HG03060 (cell line): ENCODE measurements around the gene KIF5A.
"Not testable (repeated sequence)": the region's sequence is repeated elsewhere in the genome, so short reads cannot be mapped to it uniquely, and the experiment has no call there.

Experiments used
- ATAC-seq: cut with Tn5 transposase; IDR thresholded peaks from one replicate; pipeline ENCODE4 v1.9.1; 2021; ENCODE audit warnings: low read depth, moderate number of reproducible peaks; ENCODE audit not compliant: unreplicated experiment

The KIF5A gene

DNA sequence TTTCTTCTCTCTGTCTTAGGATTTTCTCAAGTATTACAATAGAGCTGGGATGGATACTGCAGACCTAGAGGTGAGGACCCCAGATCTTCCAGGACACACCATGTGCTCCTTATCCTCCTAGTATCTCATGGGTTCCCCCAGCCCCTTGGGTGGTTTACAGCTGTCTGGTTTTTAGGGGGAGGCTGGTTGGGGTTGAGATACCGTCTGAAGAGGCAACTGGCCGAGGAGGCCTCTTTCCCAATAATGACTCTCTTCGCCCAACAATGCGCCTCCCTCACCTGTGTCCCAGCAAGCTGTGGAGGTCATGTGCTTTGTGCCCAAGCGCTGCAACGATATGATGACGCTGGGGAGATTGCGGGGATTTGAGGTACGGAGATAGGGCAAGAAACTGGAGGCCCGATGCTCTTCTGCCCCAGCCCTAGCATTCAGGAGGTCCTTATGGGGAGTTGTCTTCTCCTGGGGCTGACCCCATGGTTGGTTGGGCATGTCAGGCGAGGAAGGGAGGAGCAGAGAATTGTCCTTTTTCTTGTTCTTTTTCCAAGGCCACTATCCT is 65.2 kb downstream of the KIF5A start:
- no peak for ATAC-seq

DNA sequence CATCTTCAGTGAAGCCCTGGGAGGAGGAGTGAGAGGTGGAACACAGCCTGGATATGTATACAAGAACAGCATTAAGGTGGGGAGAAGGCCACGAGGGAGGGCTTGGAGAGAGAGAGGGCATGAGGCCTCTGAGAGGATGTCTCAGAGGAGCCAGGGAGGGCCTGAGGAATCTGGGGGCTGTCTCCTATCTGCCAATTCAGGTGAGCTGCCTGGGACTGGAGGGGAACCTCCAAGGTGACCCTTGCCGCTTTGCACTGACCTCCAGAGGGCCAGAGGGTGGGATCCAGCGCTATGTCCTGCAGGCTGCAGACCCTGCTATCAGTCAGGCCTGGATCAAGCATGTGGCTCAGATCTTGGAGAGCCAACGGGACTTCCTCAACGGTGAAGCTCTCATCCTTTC is 65.8 kb downstream of the KIF5A start:
- no peak for ATAC-seq

DNA sequence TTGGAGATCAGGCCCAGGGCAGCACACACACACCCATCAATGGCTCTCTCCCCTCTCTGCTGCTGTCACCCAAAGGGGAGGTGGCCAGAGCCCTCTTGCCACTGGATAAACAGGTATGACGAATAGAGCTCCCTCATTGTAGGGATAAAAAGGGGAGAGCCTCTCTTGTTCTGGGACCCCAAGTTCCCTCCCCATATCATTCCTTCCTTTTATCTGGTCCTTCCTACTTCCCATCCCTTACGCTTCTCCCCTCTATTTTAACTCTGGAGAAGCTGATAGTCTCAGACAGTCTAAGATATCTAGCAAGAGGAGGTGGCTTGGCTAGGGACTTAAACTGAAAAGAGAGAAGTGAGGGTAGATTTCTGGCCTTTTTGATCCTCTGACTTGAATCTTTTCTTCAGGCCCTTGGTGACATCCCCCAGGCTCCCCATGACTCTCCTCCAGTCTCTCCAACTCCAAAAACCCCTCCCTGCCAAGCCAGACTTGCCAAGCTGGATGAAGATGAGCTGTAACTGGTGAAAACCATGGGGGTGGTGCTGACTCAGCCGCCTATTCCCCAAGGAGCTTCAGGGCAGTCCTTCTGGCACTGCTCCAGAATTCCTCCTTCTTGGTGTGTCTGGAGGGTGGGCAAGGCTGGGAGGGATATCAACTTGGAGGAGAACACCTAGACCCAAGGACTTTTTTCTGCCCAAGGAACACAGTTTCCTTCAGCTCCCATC is 66.7 kb downstream of the KIF5A start:
- no peak for ATAC-seq

DNA sequence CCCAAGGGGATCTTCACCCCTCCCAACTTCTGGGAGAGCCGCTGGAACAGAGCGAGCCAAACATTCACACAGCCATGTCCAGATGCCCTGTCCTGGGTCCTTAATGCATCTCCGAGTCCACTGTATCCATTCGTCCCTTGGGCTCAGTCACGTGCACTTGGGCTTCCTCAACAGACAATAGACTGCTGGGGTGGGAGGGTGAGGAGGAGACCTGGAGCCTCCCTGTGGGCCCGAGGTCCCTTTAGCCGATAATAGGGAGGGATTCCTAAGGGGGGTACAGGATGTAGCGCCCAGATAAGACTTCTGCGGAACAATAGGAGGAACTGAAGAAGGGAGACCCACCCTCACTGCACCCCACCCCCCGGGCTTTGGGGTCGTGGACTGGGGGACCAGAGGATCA is 68.1 kb downstream of the KIF5A start:
- no peak for ATAC-seq

DNA sequence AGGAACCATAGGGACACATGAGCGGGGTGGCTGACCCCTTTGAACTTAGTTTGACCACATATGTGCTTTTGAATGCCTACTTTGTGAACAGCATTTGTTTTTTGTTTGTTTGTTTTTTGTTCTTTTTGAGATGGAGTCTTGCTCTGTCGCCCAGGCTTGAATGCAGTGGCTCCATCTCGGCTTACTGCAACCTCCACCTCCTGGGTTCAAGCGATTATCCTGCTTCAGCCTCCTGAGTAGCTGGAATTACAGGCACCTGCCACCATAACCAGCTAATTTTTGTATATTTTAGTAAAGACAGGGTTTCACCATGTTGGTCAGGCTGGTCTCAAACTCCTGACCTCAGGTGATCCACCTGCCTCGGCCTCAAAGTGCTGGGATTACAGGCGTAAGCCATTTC is 68.6 kb downstream of the KIF5A start:
- ATAC-seq, result not testable (repeated sequence)

DNA sequence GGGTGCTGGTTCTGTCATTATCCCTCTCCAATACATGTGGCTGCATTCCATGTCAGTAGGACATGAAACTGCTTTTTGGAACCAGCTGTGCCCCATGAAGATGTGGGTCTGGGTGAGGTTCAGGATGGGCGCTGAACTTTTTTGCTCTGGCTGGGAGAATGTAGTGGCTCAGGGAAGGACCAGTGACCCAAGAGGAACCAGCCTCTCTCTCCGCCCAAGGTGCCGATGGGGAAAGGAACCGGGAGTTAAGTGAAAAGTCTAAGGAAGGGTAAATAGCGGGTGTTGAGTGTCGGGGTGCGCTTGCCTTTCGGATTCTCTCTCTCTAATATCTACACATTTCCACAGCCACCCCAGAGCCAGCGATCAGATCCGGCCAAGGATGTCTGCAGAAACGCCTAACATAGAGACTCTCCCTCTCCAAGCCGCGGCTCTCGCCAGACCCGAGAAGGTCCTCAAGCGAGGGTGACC is 69.2 kb downstream of the KIF5A start:
- ATAC-seq, result no peak

DNA sequence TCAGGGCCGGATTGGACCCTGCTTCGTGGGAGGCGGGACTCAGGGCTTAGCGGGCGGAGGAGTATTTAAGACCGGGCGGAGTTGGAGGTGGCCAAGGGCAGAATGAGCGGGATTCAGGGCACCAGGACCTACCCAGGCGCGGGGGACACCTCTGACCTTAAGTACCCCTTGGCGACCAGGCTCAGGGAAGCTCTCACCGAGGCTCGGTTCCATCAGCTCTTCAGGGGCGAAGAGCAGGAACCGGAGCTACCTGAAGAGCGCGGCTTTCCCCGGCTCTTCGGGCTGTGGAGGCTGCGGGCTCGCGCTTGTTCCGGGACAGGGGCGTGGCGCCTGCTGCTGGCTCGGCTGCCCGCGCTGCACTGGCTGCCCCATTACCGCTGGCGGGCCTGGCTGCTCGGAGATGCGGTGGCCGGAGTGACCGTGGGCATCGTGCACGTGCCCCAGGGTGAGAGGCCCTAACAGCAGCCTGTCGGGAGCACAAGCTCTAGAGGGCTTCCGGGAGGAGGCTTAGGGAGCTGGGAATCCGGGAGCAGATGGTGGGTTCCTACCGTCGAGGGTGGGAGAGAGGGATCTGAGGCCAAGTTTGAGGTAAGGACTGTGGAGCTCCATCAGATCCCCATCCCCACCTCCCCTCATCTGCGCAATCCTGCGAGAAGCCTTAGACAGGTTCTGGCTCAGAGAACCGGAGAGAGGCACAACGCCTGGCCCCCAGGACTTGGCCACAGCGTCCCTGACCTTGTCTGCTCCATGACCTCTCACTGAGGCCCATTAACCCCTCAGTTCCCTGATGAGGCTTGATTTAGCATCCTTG is 69.8 kb downstream of the KIF5A start:
- ATAC-seq, result no peak

DNA sequence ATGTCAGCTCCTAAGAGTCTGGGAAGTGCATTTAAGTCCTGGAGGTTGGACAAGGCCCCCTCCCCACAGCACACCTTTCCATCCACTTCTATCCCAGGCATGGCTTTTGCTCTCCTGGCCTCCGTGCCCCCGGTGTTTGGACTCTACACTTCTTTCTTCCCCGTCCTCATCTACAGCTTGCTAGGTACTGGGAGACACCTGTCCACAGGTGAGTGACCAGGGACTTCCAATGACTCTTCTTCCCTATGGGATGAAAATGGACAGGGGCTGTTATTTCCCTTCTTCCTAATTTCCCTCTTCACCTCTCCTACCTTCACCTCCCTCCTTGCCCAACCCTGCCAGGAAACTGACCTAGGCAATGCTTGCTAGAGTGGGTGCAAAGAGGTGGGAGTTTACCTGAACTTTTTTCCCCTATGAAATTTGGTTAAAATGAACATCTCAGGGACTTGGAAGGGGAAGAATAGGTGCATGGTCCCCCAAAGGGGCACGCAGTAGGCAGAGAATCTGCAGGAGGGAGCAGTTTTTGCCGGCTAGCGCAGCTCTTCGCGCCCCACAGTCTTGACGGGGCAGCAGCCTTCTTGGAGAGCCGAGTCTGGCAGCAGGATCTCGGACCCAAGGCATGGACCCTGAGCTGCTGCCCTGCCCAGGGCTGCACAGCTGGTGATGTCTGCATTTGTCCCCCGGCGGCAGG is 70.5 kb downstream of the KIF5A start:
- no peak for ATAC-seq

DNA sequence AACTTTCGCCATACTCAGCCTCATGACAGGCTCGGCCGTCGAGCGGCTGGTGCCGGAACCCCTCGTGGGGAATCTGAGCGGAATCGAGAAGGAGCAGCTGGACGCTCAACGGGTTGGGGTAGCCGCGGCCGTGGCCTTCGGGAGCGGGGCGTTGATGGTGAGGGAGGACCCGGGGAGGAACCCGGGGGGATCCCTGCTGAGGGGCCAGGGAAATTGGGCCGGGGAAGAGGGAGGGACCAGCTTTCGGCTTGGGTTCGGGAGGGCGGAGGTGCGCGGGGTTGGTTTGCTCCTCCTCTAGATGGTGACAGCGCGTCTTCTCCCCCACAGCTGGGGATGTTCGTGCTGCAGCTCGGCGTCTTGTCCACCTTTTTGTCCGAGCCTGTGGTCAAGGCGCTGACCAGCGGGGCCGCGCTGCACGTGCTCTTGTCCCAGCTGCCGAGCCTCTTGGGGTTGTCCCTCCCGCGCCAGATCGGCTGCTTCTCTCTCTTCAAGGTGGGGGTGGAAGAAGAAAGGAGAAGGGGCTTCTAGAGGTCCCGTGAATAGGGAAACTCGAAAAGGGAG is 71.2 kb downstream of the KIF5A start:
- no peak for ATAC-seq

DNA sequence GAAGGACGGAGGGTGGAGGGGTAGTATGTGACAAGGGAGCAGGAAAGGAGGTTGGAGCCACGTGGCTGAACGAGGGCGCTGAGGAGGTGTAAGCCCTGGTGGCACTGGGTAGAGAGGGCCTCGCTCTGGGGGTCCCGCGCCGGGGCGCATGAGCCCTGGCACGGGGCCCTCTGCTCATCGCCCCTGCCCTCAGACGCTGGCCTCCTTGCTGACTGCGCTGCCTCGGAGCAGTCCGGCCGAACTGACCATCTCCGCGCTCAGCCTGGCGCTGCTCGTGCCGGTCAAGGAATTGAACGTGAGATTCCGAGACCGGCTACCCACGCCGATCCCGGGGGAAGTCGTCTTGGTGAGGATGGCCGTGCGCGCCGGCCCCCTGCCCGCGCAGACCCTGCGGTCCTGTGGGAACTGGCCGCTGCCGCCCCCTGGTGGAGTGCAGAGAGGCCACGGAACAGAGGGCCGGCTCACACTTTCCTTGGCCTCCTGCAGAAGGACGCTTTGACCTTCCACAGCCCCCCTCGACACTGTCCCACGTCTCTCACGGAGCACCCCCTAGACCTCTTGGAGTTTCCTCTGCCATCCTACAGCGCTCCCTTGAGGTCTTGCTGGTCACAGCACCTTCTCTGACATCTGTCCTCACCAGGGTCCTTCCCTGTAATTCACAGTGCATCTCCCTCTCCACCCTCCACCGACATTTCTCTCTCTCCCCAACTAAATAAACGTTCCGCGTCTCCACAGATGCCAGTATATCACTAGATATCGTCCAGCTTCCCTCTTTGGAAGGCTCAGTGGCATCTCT is 71.9 kb downstream of the KIF5A start:
- ATAC-seq, result no peak

DNA sequence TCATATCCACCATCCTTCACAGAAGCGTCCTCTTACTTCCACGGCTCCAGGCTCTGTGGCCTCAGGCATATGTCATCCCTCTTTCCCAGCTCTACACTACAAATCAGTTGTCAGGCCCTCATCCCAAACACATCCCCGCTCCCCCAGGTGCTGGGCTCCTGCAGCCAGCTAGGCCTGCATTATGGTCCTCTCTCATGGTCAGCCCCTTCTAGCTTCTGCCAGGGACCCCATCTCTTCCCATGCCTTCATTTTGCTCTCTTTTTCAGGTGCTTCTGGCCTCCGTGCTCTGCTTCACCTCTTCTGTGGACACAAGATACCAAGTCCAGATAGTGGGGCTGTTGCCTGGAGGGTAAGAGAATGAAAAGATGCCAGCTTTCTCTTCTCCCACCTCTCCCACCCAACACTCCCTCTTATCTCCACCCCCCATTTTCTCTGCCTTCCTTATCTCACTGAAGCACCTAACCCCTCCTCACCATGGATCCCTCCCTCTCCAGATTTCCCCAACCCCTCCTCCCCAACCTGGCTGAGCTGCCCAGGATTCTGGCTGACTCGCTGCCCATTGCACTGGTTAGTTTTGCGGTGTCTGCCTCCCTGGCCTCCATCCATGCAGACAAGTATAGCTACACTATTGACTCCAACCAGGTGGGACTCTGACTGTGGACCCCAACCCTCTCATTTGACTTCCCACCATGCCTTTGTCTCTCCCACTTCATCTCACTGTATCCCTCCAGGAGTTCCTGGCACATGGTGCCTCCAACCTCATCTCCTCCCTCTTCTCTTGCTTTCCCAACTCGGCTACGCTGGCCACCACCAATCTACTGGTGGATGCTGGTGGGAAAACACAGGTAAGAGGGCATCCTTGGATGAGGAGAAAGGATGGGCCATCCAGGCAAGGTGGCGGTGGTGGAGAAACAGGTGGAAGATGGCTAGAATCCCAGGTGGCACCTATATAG is 72.7 kb downstream of the KIF5A start:
- ATAC-seq, result no peak

DNA sequence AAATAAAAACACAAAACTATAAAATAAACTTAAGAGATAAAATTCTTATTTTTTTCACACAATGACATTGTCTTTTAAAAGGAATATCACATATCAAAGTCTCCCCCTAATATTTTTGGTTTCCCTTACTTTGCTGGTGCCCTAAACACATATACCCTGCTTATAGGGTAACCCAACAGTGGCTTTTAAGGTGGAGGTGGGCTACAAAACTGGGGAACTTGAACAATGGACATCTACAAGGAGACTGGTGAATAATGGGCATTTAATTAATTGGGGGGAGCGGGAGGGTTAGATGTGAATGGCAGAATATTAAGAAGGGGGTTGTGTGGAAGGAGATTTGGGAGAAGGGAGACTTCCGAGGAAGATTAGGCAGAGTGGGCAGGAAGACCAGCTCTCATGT is 73.5 kb downstream of the KIF5A start:
- ATAC-seq, result no peak

DNA sequence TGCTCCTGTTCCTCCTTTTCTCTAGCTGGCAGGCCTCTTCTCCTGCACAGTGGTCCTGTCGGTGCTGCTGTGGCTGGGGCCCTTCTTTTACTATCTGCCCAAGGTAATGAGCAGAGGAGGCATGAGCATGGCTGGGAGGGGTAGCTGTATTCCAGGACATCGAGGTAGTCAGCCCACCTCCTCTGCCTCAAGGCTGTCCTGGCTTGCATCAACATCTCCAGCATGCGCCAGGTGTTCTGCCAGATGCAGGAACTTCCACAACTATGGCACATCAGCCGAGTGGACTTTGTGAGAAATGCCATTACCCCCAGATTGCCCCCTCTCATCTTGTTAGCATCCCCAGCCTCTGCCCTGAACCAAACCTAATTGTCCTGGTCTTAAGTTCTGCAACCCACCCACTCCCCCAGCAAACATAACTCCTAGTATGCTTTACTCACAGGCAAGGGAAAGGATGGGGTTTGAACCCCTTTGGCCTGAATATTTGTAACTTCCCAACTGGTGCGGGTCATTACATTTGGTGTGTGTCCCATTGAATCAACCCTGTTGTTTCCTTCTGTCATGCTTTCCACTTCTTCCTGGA is 74.1 kb downstream of the KIF5A start:
- ATAC-seq, result no peak

DNA sequence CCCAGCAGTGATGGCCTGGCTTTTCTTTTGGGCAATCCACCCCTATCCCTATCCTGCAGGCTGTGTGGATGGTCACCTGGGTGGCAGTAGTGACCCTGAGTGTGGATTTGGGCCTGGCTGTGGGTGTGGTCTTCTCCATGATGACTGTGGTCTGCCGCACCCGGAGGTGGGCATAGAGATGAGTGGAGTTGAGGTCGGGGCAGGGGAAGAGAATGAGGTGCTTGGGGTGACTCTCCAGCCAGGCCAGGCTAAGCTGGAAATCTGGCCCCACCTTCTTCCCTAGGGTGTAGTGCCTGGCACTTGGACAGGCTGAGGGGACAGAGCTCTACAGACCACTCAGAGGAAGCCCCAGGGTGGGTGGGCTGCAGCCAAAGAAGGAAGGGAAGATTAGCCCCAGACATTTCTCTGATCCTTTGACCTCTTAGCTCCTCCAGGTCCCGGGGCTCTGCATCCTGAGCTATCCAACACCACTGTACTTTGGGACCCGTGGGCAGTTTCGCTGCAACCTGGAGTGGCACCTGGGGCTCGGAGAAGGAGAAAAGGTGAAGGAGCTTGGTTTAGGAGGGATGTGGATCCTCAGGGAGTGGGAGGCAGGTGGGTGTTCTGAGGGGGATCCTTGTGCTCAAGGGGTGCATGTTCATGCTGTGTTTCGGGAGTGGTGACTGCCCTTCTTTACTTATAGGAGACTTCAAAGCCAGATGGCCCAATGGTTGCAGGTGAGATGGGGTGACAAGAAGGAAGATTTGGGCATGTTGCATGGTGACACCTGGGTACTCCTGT is 74.8 kb downstream of the KIF5A start:
- ATAC-seq, result no peak

DNA sequence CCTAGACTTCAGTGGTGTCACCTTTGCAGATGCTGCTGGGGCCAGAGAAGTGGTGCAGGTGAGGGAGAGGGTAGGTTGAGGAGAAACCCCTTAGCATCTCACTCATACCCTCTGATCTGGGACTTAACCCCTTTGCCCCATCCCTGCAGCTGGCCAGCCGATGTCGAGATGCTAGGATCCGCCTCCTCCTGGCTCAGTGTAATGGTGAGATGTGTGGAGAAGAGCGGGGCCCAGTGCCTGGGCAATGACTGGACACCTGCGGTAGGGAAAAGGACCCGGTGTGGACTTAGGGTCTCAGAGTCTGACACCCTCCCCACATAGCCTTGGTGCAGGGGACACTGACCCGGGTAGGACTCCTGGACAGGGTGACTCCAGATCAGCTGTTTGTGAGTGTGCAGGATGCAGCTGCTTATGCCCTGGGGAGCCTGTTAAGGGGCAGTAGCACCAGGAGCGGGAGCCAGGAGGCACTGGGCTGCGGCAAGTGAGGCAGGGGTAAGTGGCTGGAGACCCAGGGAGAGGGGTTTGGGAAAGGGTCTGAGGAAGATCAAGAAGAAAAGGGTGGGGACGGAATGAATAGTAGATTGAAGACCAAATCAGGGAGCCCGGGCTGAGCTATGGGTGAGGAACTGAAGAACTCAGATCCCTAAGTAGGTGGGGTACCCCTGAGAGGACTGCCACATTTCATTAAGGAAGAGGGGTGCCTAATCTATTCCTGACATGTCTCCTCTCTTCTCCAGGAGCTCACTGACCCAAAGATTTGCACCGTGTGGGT is 75.6 kb downstream of the KIF5A start:
- no peak for ATAC-seq

DNA sequence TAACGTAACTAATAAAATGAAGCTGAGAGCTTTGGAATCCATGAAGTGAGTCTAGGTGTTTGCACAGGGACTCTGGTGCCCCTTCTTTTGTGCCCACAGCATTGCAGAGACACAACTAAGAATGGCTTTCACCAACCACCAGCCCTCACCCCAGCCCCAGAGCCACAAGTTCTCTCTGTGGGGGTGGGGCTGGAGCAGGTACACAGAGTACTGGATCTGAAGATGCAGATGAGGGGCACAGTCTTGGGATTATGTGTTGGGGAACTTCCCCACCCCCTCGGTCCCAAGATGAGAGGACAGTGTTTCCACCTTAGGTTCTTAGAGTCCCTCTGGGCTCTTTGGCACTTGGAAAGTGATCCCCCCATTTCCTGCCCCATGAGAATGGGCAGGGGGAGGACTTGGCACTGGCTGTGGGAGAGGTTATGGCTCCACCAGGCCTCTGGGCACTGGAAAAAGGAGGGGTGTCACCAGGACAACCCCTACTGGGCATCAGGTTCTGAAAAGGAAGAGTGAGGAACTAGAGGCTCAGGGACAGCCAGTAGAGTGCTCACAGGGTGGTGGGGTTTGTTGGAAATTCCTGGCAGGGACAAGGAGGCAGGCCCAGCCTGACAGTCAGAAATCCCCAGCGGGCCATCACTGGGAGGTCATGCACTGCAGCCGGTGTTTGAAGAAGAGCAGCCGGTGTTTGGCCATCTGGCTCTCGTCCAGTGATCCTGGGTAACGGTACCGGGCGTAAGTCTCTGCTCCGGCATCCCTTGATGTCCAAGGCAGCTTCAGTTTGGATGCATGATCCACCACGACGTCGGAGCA is 76.5 kb downstream of the KIF5A start:
- ATAC-seq, result no peak
